Common myeloid progenitor, CD34-positive (primary cell): ENCODE measurements around the gene HACE1.

Experiments used
- CTCF ChIA-PET: fragments of 350-600 bp; sonication (Branson Sonifier 250); formaldehyde crosslinking; loops from one replicate; lab custom pipeline; 2021; ENCODE audit warnings: antibody characterized with exemption; lab: Charles Lee
- POLR2A ChIA-PET: fragments of 350-600 bp; sonication (Branson Sonifier 250); formaldehyde crosslinking; loops from one replicate; lab custom pipeline; 2021; ENCODE audit warnings: antibody characterized with exemption; lab: Charles Lee
- DNase-seq, 3 donors: peaks; one replicate each; pipeline versions ENCODE4 v3.0.0 to v3.0.0-alpha.2; 2013
- H3K27ac ChIP-seq, 2 experiments: 1 replicate in 1 of 2; 2 replicates in 1 of 2; pipeline ENCODE4 v1.7.0; 2013; ENCODE audit warnings: inconsistent platforms in 2 of 2, low read length in 2 of 2, mild to moderate bottlenecking in 2 of 2, low read depth in 1 of 2, moderate library complexity in 1 of 2; ENCODE audit not compliant: severe bottlenecking in 2 of 2, insufficient read depth in 1 of 2, poor library complexity in 1 of 2
- H3K27me3 ChIP-seq, 5 experiments: replicated peaks in 2 of 5; 1 replicate in 3 of 5; 2 replicates in 2 of 5; pipeline versions ENCODE4 v1.6.1 to v1.7.0; 2013; ENCODE audit warnings: low read length in 4 of 5, mild to moderate bottlenecking in 2 of 5, moderate library complexity in 2 of 5, inconsistent platforms in 1 of 5; ENCODE audit not compliant: insufficient read depth in 5 of 5, control insufficient read depth in 4 of 5
- H3K36me3 ChIP-seq, 4 experiments: 1 replicate in 2 of 4; 2 replicates in 2 of 4; pipeline versions ENCODE4 v1.6.1 to v1.7.0; 2013; ENCODE audit warnings: low read length in 3 of 4, control low read depth in 1 of 4, mild to moderate bottlenecking in 1 of 4; ENCODE audit not compliant: control insufficient read depth in 4 of 4, insufficient read depth in 4 of 4
- H3K4me1 ChIP-seq, 4 experiments: 1 replicate in 3 of 4; 2 replicates in 1 of 4; pipeline versions ENCODE4 v1.6.1 to v1.7.1; 2013; ENCODE audit warnings: low read length in 3 of 4, mild to moderate bottlenecking in 3 of 4, control low read depth in 1 of 4, inconsistent platforms in 1 of 4, moderate library complexity in 1 of 4; ENCODE audit not compliant: control insufficient read depth in 4 of 4, insufficient read depth in 4 of 4; ENCODE audit errors: control extremely low read depth in 1 of 4
- H3K4me3 ChIP-seq, 7 experiments: 1 replicate in 4 of 7; 2 replicates in 3 of 7; pipeline versions ENCODE4 v1.5.1 to v1.7.0; 2013; ENCODE audit warnings: mild to moderate bottlenecking in 7 of 7, low read length in 6 of 7, moderate library complexity in 6 of 7, inconsistent platforms in 2 of 7, low read depth in 2 of 7, control low read depth in 1 of 7; ENCODE audit not compliant: insufficient read depth in 4 of 7, control insufficient read depth in 1 of 7; ENCODE audit errors: extremely low read depth in 1 of 7
- H3K9me3 ChIP-seq, 5 experiments: 1 replicate in 4 of 5; 2 replicates in 1 of 5; pipeline versions ENCODE4 v1.6.1 to v1.7.1; 2013; ENCODE audit warnings: low read length in 4 of 5, mild to moderate bottlenecking in 2 of 5, inconsistent platforms in 1 of 5, low read depth in 1 of 5, moderate library complexity in 1 of 5; ENCODE audit not compliant: control insufficient read depth in 4 of 5, insufficient read depth in 2 of 5; ENCODE audit errors: control extremely low read depth in 1 of 5
- WGBS: methylation state at CpG from one replicate; pipeline ENCODE4 v1.1.5; 2013; ENCODE audit not compliant: insufficient coverage; 5-methylcytosine and 5-hydroxymethylcytosine counted together

HACE1 gene

DNA sequence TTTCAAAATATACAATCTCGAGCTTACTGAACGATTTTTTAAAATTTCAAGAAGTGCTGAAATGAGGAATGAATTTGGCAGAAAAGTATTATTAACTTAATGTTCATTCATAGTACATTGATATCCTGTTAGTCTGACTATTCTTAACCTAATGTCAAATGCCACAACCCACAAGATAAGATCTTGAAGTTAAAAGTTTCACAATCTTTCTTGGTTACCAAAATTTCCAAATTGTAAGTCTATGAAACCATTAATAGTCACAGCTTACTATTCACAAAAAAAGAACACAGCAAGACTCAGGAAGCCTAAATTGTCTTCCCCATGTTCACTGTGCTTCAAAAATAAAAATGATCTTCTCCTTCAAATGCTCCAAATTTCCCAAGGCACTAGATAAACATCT, 71.3 kb downstream of the HACE1 start:
- Histone ChIP-seq H3K27ac (no peak overlapping the region), H3K36me3 (peaks cover 0 to 12% (median 2%) of the 10 kb centered on the region in 4 experiments), H3K4me3 (no peak overlapping the region), H3K27me3 (no peaks in the 10 kb centered on the region), H3K4me1 (peaks cover 0 to 18% (median 5%) of the 10 kb centered on the region in 4 experiments), H3K9me3 (no peaks in the 10 kb centered on the region)
- peak; percentile 11 to 55 (median 14) for DNase-seq
- POLR2A ChIA-PET: no interaction called here
- no CpG with 5 or more reads among the region's 2 CpGs for WGBS
- CTCF ChIA-PET: interaction anchor here (1.3 to 2.6 kb wide), 3 partner anchors 103 to 464 kb away, joined by 3 to 12 read pairs (median 5); no protein-coding TSS in a partner anchor

DNA sequence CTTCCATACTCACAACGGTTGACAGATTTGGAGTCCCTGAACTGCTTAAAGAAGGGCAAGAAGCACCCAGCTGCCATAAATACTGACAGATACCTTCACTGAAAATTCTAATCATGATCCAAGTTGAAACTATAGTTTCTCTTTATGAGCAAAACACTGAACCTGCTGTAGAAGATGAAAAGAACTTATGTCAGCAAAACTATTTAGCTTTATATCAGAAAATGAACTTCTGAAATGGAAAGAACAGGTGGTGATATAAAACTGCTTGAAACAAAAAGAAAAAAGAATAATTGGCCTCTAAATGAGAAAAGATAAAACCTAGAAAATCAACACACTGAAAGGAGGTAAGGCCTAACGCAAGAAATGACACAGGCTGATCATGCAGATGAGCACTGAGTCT, 72.4 kb downstream of the HACE1 start:
- no peak for DNase-seq
- peaks cover 0 to 10% (median 2%) of the 10 kb centered on the region in 4 experiments for H3K36me3 ChIP-seq
- H3K4me1 ChIP-seq: peaks cover 0 to 18% (median 5%) of the 10 kb centered on the region in 4 experiments
- CTCF ChIA-PET: no interaction called here
- H3K4me3 ChIP-seq: no peak overlapping the region
- no peaks in the 10 kb centered on the region for H3K27me3 ChIP-seq
- H3K9me3 ChIP-seq: no peaks in the 10 kb centered on the region
- 89% methylated on average over 1 of the region's 2 CpGs for WGBS
- POLR2A ChIA-PET: no interaction called here
- no peak overlapping the region for H3K27ac ChIP-seq

DNA sequence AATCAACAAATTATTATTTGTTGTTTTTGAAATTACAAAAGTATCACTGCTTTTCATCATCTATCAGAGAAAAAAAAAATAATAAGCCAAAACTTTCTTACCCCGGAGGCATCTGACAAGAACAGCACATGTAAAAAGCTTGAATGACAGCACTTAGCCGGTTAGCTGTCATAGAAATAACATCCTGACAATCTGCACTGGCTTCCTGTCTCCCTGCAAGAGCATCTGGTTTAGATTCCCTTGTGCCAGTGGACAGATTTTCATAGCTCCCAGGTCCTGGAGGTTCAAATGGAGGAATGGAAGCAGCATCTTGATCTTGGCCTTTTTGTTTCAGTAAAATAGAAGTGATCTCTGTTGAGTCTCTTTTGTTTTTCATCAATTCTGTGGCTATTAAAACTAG, 74.8 kb downstream of the HACE1 start:
- peaks cover 0 to 18% (median 5%) of the 10 kb centered on the region in 4 experiments for H3K4me1 ChIP-seq
- no peak overlapping the region for H3K27ac ChIP-seq
- POLR2A ChIA-PET: no interaction called here
- no peak overlapping the region for H3K4me3 ChIP-seq
- peaks cover 4 to 12% (median 7%) of the 10 kb centered on the region in 4 experiments for H3K36me3 ChIP-seq
- no peaks in the 10 kb centered on the region for H3K27me3 ChIP-seq
- no peak for DNase-seq
- CTCF ChIA-PET: interaction anchor here (2.3 kb wide), 1 partner anchor 8 kb away, joined by 6 read pairs; no protein-coding TSS in a partner anchor
- no peaks in the 10 kb centered on the region for H3K9me3 ChIP-seq
- WGBS: 57% methylated on average over 2 of the region's 2 CpGs

DNA sequence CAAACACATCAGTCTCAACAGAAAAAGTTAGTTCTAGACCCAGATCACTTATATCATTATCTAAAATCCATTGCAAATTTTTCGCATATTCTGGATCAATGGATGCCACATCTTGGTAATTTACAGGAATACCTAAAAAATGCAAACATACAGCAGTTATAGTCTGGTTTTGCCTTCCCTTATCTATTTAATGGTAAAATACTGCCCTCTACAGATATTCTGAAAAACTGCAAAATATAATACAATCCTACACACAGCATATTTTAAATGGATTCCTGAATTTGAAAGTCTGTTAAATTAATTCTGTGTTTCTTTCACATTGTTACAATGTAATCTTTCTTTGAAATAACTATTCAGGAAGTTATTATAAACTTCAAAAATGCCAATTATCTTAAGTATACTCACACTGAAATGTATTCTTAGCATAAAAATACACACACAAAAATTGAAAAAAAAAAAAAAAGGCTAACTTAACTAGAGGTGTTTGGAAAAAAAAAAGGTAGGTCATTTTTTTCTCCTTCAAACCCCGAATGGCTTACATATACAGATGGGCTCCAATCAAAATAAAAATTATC, 88.4 kb downstream of the HACE1 start:
- WGBS: 63% methylated on average over 1 of the region's 2 CpGs
- ChIA-PET CTCF (interaction anchor here (0.7 to 1.6 kb wide), 9 partner anchors 17 to 245 kb away, joined by 3 to 23 read pairs (median 4); no protein-coding TSS in a partner anchor), POLR2A (no interaction called here)
- H3K9me3 ChIP-seq: no peaks in the 10 kb centered on the region
- peaks cover 2 to 8% (median 3%) of the 10 kb centered on the region in 4 experiments for H3K36me3 ChIP-seq
- H3K4me1 ChIP-seq: peaks cover 0 to 12% (median 7%) of the 10 kb centered on the region in 4 experiments
- peak in 2 of 3 donors; percentile 50 to 56 for DNase-seq
- no peak overlapping the region for H3K4me3 ChIP-seq
- H3K27ac ChIP-seq: no peak overlapping the region
- H3K27me3 ChIP-seq: no peaks in the 10 kb centered on the region

DNA sequence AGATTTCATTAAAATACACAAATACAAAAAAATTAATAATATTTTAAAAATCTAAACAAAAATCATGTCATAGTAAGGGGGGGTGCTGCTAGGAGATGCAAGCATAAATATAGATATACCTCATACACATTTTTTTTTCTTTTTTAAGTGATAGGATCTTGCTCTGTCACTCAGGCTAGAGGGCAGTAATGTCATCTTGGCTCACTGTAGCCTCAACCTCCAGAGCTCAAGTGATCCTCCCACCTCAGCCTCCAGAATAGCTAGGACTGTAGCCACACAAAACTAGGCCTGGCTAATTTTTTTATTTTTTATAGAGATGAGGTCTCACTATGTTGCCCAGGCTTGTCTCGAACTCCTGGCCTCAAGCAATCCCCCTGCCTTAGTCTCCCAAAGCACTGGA, 90.8 kb downstream of the HACE1 start:
- Histone ChIP-seq H3K27ac (no peak overlapping the region), H3K36me3 (peaks cover 12 to 17% (median 14%) of the 10 kb centered on the region in 4 experiments), H3K9me3 (peaks cover 0 to 1% (median 0%) of the 10 kb centered on the region in 5 experiments), H3K27me3 (no peaks in the 10 kb centered on the region), H3K4me1 (peaks cover 0 to 12% (median 7%) of the 10 kb centered on the region in 4 experiments), H3K4me3 (no peak overlapping the region)
- no peak for DNase-seq
- no CpG with 5 or more reads among the region's 1 CpG for WGBS
- ChIA-PET CTCF (interaction anchor here (0.6 to 1.3 kb wide), 5 partner anchors 14 to 241 kb away, joined by 3 to 4 read pairs (median 3); no protein-coding TSS in a partner anchor), POLR2A (no interaction called here)

DNA sequence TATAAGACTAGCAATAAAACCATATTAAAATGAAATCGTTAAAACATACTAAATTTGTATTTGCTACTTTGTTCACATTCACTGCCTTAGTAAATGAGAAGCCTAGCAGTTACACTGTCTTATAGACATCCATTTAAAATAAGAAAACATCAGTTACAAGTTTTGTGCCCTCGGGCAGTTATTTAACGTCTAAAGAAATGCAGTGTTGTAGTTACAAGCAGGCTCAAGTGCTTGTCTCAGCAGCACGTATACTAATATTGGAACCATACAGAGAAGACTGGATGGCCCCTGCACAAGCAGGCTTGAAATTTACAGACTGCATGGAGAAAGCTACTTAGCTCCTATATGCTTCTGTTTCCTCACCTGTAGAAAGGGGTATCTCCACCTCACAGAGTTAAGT, 93.1 kb downstream of the HACE1 start:
- DNase-seq: no peak
- H3K27ac ChIP-seq: no peak overlapping the region
- no peak overlapping the region for H3K4me3 ChIP-seq
- 97% methylated on average over 3 of the region's 4 CpGs for WGBS
- peaks cover 0 to 1% (median 0%) of the 10 kb centered on the region in 5 experiments for H3K9me3 ChIP-seq
- ChIA-PET POLR2A (no interaction called here), CTCF (interaction anchor here (0.5 to 2.1 kb wide), 3 partner anchors 33 to 83 kb away, joined by 3 to 8 read pairs (median 4); no protein-coding TSS in a partner anchor)
- peaks cover 12 to 19% (median 13%) of the 10 kb centered on the region in 4 experiments for H3K36me3 ChIP-seq
- peaks cover 0 to 12% (median 7%) of the 10 kb centered on the region in 4 experiments for H3K4me1 ChIP-seq
- no peaks in the 10 kb centered on the region for H3K27me3 ChIP-seq

DNA sequence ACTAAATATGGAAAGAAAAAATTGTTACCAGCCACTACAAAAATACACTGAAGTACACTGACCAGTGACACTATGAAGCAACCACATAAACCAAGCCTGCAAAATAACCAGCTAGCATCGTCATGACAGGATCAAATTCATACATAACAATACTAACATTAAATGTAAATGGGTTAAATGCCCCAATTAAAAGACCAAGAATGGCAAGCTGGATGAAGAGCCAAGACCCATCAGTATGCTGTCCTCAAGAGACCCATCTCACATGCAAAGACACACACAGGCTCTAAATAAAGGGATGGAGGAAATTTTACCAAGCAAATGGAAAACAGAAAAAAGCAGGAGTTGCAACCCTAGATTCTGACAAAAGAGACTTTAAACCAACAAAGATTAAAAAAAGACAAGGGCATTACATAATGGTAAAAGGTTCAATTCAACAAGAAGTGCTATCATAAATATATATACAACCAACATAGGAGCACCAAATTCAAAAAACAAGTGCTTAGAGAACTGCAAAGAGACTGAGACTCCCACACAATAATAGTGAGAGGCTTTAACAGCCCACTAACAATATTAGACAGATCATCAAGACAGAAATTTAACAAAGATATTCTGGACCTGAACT, 104.8 kb downstream of the HACE1 start:
- DNase-seq: peak; percentile 32 to 69 (median 63)
- POLR2A ChIA-PET: no interaction called here
- Histone ChIP-seq H3K36me3 (peaks cover 5 to 36% (median 15%) of the 10 kb centered on the region in 4 experiments), H3K4me1 (no peaks in the 10 kb centered on the region), H3K27ac (no peak overlapping the region), H3K27me3 (no peaks in the 10 kb centered on the region), H3K9me3 (peaks cover 0 to 48% (median 18%) of the 10 kb centered on the region in 5 experiments), H3K4me3 (no peak overlapping the region)
- WGBS: no CpG with 5 or more reads among the region's 1 CpG
- CTCF ChIA-PET: interaction anchor here (0.7 to 0.8 kb wide), 2 partner anchors 14 to 16 kb away, joined by 3 read pairs; no protein-coding TSS in a partner anchor
